K562 (cell line): Measurements from ENCODE around the gene RREB1. TPM values are rescaled to one million over a fixed set of nuclear protein-coding genes. Genes with fewer than 3 reads are reported as not detected.

ENCODE experiments used
- ATAC-seq: fragments of 200-7000 bp; cut with Tn5 transposase; 3 replicates; pipeline ENCODE4 v1.9.1; 2020; ENCODE audit warnings: moderate library complexity
- Bru-seq: library from RNA; stranded (reverse); fragments of 400-500 nt; gene quantifications from one replicate; lab custom pipeline; 2021; lab: Mats Ljungman, UMichigan
- BruChase-seq, 2 experiments: library from RNA; stranded (reverse); fragments of 400-500 nt; gene quantifications; one replicate each; lab custom pipeline; 2021; lab: Mats Ljungman, UMichigan
- BruUV-seq: library from RNA; stranded (reverse); fragments of 400-500 nt; replicated peaks from 2 replicates; lab custom pipeline; 2021; lab: Mats Ljungman, UMichigan
- CTCF ChIA-PET: fragments of 300-600 bp; formaldehyde crosslinking; extraction: SDS; loops from one replicate; lab custom pipeline; 2021; ENCODE audit warnings: low intra/inter-chr PET ratio; lab: Yijun Ruan, JAX
- POLR2A ChIA-PET: fragments of 300-600, 350-650 bp; sonication (Branson Sonifier 250); formaldehyde crosslinking; extraction: SDS; loops from one replicate; lab custom pipeline; 2021; ENCODE audit warnings: antibody characterized with exemption, inconsistent platforms; lab: Yijun Ruan, JAX
- DNase-seq, 4 experiments: peaks; one replicate each; pipeline versions ENCODE4 v3.0.0 to v3.0.0-alpha.2; 2011 to 2018; ENCODE audit warnings: low spot score in 3 of 4, mixed read lengths in 3 of 4; ENCODE audit errors: extremely low read depth in 1 of 4
- FAIRE-seq: peaks from 2 replicates; lab custom pipeline; 2011; peaks lifted over from hg19 to GRCh38; lab: Jason Lieb, UNC
- H2AFZ ChIP-seq: 2 replicates; pipeline ENCODE4 v1.6.0; 2011; ENCODE audit warnings: low read depth, low read length, control low read depth, inconsistent platforms
- H3K27ac ChIP-seq: fragments of 200-600 bp; 3 replicates; pipeline ENCODE4 v1.8.0; 2011; ENCODE audit warnings: low read depth, mild to moderate bottlenecking, control low read depth, inconsistent platforms, low read length, moderate library complexity, mixed read lengths; ENCODE audit errors: extremely low read depth
- H3K27me3 ChIP-seq, 2 experiments: fragments of 300-600 bp in 1 of 2; 2 replicates in 1 of 2; 3 replicates in 1 of 2; pipeline versions ENCODE4 v1.6.0 to v1.8.0; 2011; ENCODE audit warnings: inconsistent platforms in 2 of 2, low read length in 2 of 2, mild to moderate bottlenecking in 1 of 2, mixed read lengths in 1 of 2, moderate library complexity in 1 of 2; ENCODE audit not compliant: control insufficient read depth in 2 of 2, insufficient read depth in 2 of 2
- H3K36me3 ChIP-seq: fragments of 300-600 bp; 3 replicates; pipeline ENCODE4 v1.8.0; 2011; ENCODE audit warnings: mild to moderate bottlenecking, low read length, inconsistent platforms; ENCODE audit not compliant: control insufficient read depth, insufficient read depth
- H3K4me1 ChIP-seq, 2 experiments: fragments of 200-600 bp in 1 of 2; replicated peaks in 1 of 2; 2 replicates in 1 of 2; 3 replicates in 1 of 2; pipeline versions ENCODE4 v1.5.1 to v1.8.0; 2011; ENCODE audit warnings: inconsistent platforms in 2 of 2, low read length in 2 of 2, mild to moderate bottlenecking in 1 of 2, mixed read lengths in 1 of 2, moderate library complexity in 1 of 2; ENCODE audit not compliant: control insufficient read depth in 2 of 2, insufficient read depth in 2 of 2
- H3K4me2 ChIP-seq: 2 replicates; pipeline ENCODE4 v1.6.1; 2011; ENCODE audit warnings: low read length, control low read depth, inconsistent platforms, mixed read lengths; ENCODE audit not compliant: insufficient read depth
- H3K4me3 ChIP-seq: fragments of 200-600 bp; sonication (generic), shearing (Covaris generic); 2 replicates; pipeline ENCODE4 v1.5.1; 2016; ENCODE audit warnings: control low read depth, inconsistent platforms
- H3K79me2 ChIP-seq: fragments of 200-600 bp; 3 replicates; pipeline ENCODE4 v1.8.0; 2011; ENCODE audit warnings: low read length, inconsistent platforms; ENCODE audit not compliant: control insufficient read depth, insufficient read depth
- H3K9ac ChIP-seq, 2 experiments: 2 replicates each; pipeline versions ENCODE4 v1.6.0 to v1.6.1; 2011; ENCODE audit warnings: low read depth in 2 of 2, low read length in 2 of 2, control low read depth in 1 of 2, inconsistent platforms in 1 of 2, mild to moderate bottlenecking in 1 of 2, mixed read lengths in 1 of 2; ENCODE audit not compliant: insufficient read depth in 1 of 2
- H3K9me1 ChIP-seq: one replicate; pipeline ENCODE4 v1.6.0; 2011; ENCODE audit warnings: inconsistent platforms, mild to moderate bottlenecking, low read length, moderate library complexity; ENCODE audit not compliant: control insufficient read depth, insufficient read depth
- H3K9me3 ChIP-seq: replicated peaks from 2 replicates; pipeline ENCODE4 v1.5.1; 2011; ENCODE audit warnings: low read depth, low read length, inconsistent platforms; ENCODE audit not compliant: control insufficient read depth, insufficient read depth
- H4K20me1 ChIP-seq: replicated peaks from 2 replicates; pipeline ENCODE4 v1.6.1; 2011; ENCODE audit warnings: low read length, inconsistent platforms, mixed read lengths; ENCODE audit not compliant: control insufficient read depth, insufficient read depth
- POLR2G ChIP-seq: fragments of 200-400 bp; formaldehyde crosslinking; IDR thresholded peaks from 2 replicates; pipeline ENCODE4 v1.6.1; 2017; ENCODE audit warnings: low read depth, mild to moderate bottlenecking, antibody characterized with exemption, low read length, moderate library complexity
- ZBTB7A ChIP-seq: IDR thresholded peaks from 2 replicates; pipeline ENCODE4 v1.6.1; 2011; ENCODE audit warnings: low read depth, mild to moderate bottlenecking, low read length, moderate library complexity, borderline replicate concordance; ENCODE audit not compliant: control insufficient read depth
- ZNF592 ChIP-seq: fragments of 450-650 bp; IDR thresholded peaks from 2 replicates; pipeline ENCODE4 v1.6.1; 2017; ENCODE audit warnings: antibody characterized with exemption, mild to moderate bottlenecking
- WGBS: fragments of 100-300 bp; shearing (Covaris generic); methylation state at CpG from one replicate; pipeline ENCODE4 v1.1.6; 2016; ENCODE audit warnings: low coverage, mixed read lengths; ENCODE audit not compliant: insufficient coverage; ENCODE audit errors: missing lambda C conversion rate; 5-methylcytosine and 5-hydroxymethylcytosine counted together
- in situ Hi-C: fragments of 300-500 bp; cut with MboI; formaldehyde crosslinking; loops from 4 replicates; pipeline ENCODE4 v1.15.0; 2018; ENCODE audit warnings: inconsistent platforms, mixed read lengths
- intact Hi-C: fragments of 100-400 bp; cut with micrococcal nuclease; formaldehyde crosslinking; loops from 2 replicates; pipeline ENCODE4 v1.14.2; 2022
- long read RNA-seq, 3 experiments: library from polyadenylated mRNA in 2 of 3; library from RNA in 1 of 3; unstranded in 2 of 3; stranded (forward) in 1 of 3; transcript quantifications; one replicate each; pipeline ENCODE4 v2.0.0, GENCODE V29; 2019 to 2022
- polyA minus RNA-seq, 3 experiments: library from RNA; depleted of rRNA, polyadenylated mRNA; stranded (reverse); fragments of >200 nt; gene quantifications; 2 replicates each; pipeline ENCODE4 v1.2.3, GENCODE V29; 2011
- polyA plus RNA-seq, 8 experiments: library from polyadenylated mRNA; depleted of rRNA in 4 of 8; stranded (reverse) in 5 of 8; unstranded in 3 of 8; fragments of >200 nt; fragmentation: Nextera tagmentation in 2 of 8; fragmentation: Illumina TruSeq in 1 of 8; extraction: Ambion mirVana in 2 of 8; extraction: Trizol in 1 of 8; gene quantifications; 2 replicates each; pipeline versions ENCODE4 v1.2.1 to v1.2.3, GENCODE V29; 2011 to 2014; ENCODE audit warnings: inconsistent platforms in 1 of 8, missing spikeins in 1 of 8
- total RNA-seq, 7 experiments: library from RNA; depleted of rRNA in 6 of 7; stranded (reverse); fragments of >200 nt in 6 of 7; fragmentation: Illumina TruSeq in 2 of 7; extraction: Trizol in 2 of 7; gene quantifications; 2 replicates each; pipeline versions ENCODE4 v1.2.1 to v1.2.3, GENCODE V29; 2011 to 2021; ENCODE audit warnings: low replicate concordance in 1 of 7

The RREB1 gene
- 128 and 141 TPM in 2 replicates for total RNA-seq (2011; cell fraction: chromatin; rRNA removed; ENCODE audit: low replicate concordance)
- total RNA-seq (2011; cell fraction: nucleolus; rRNA removed), result 88.6 and 91.1 TPM in 2 replicates
- total RNA-seq (2011; cell fraction: nucleoplasm; rRNA removed), result 120 and 166 TPM in 2 replicates
- total RNA-seq (2014; rRNA removed), result 19.3 and 34.7 TPM in 2 replicates
- 24.3 and 25.0 TPM in 2 replicates for total RNA-seq (2014; rRNA removed; fragmentation: Illumina TruSeq; extraction: Trizol)
- 21.9 and 22.1 TPM in 2 replicates for total RNA-seq (2015; rRNA removed; fragmentation: Illumina TruSeq; extraction: Trizol)
- 64.2 and 65.7 TPM in 2 replicates for total RNA-seq (2021)
- 5.2 and 6.0 TPM in 2 replicates for polyA plus RNA-seq (2011; rRNA removed)
- 5.6 and 6.8 TPM in 2 replicates for polyA plus RNA-seq (2011; cell fraction: cytosol; rRNA removed)
- 25.5 and 29.7 TPM in 2 replicates for polyA plus RNA-seq (2011; cell fraction: nucleus; rRNA removed)
- polyA plus RNA-seq (2012), result 20.6 and 20.9 TPM in 2 replicates
- polyA plus RNA-seq (2014; fragmentation: Illumina TruSeq; extraction: Trizol), result 23.6 and 25.9 TPM in 2 replicates
- 1 to 10 TPM; 3.3 to 4.8 TPM for polyA plus RNA-seq (2014; fragmentation: Nextera tagmentation; extraction: Ambion mirVana)
- polyA plus RNA-seq (2014; rRNA removed), result 15.6 and 19.6 TPM in 2 replicates
- 42.2 and 45.2 TPM in 2 replicates for polyA minus RNA-seq (2011; rRNA and poly(A)+ RNA removed)
- polyA minus RNA-seq (2011; cell fraction: cytosol; rRNA and poly(A)+ RNA removed), result 34.1 and 47.8 TPM in 2 replicates
- polyA minus RNA-seq (2011; cell fraction: nucleus; rRNA and poly(A)+ RNA removed), result 48.1 and 74.3 TPM in 2 replicates
- percentile 96 among the genes with signal in this experiment for Bru-seq, nascent RNA
- percentile 93 among the genes with signal in this experiment for BruChase-seq, experiment 1, labeled RNA remaining after a 2-hour chase
- BruChase-seq, experiment 2, labeled RNA remaining after a 6-hour chase, result percentile 93 among the genes with signal in this experiment
- long read RNA-seq, experiment 1, partial matches to known transcripts, result 92 of 122 reads
- long read RNA-seq, experiment 1, other reads (novel, unspliced or antisense), result 30 of 122 reads
- long read RNA-seq, experiment 2, full-length matches to known transcripts, result 1 of 25 reads
- long read RNA-seq, experiment 2, partial matches to known transcripts, result 3 of 25 reads
- long read RNA-seq, experiment 2, other reads (novel, unspliced or antisense), result 21 of 25 reads
- long read RNA-seq, experiment 3, partial matches to known transcripts, result 7 of 10 reads
- long read RNA-seq, experiment 3, other reads (novel, unspliced or antisense), result 3 of 10 reads

GRCh38 chr6:7107578-7108195, at the start of gene RREB1:
Gene RREB1, plus strand, starts transcription at chr6:7107961. Its CDS starts 73,951 bp downstream, at chr6:7181912.
- Histone ChIP-seq H3K36me3 (peaks cover 3% of the 10 kb centered on the region; the same call in 2 of the 3 replicates), H3K9me1 (no peaks in the 10 kb centered on the region), H3K27ac (peak within 1 kb of the TSS; percentile 92), H2AFZ (peak within 1 kb of the TSS; percentile 89), H3K9me3 (no peaks in the 10 kb centered on the region), H3K4me1 (peaks cover 37 to 38% of the 10 kb centered on the region in 2 experiments), H3K27me3 (no peaks in the 10 kb centered on the region), H3K4me3 (peak within 1 kb of the TSS; percentile 64), H3K9ac (peak within 1 kb of the TSS; percentile 76 to 97), H4K20me1 (peaks cover 4% of the 10 kb centered on the region; the same call in 1 of the 2 replicates), H3K4me2 (peak within 1 kb of the TSS; percentile 91), H3K79me2 (peaks cover 51% of the 10 kb centered on the region)
- in situ Hi-C loops (no loop called here), intact Hi-C loops (loop anchor here (1.0 to 5.0 kb wide), 6 partner anchors 33 to 130 kb away; no protein-coding TSS in a partner anchor)
- ATAC-seq, result peak; percentile 76
- under 1% methylated on average over 37 of the region's 59 CpGs for WGBS
- ChIA-PET POLR2A (interaction anchor here (1.2 to 1.5 kb wide), 3 partner anchors 21 to 115 kb away, joined by 4 read pairs; no protein-coding TSS in a partner anchor), CTCF (interaction anchor here (0.6 to 0.7 kb wide), 2 partner anchors 68 to 125 kb away, joined by 4 to 7 read pairs; no protein-coding TSS in a partner anchor)
- FAIRE-seq, result no peak
- TSS peak; percentile 42 for BruUV-seq
- peak; percentile 90 to 94 (median 92) for DNase-seq
- peak; percentile 97 for TF ChIP-seq ZBTB7A
- TF ChIP-seq POLR2G, result peak; percentile 75
- TF ChIP-seq ZNF592, result peak; percentile 41; the same call in 1 of the 2 replicates
